ENCODE measurements around the gene SMARCAD1.

GRCh38 chr4:94169803-94170372 lies 37.8 kb upstream of the SMARCAD1 start:
- TF ChIP-seq CTCF (IDR thresholded peaks at IDR 0.05) (no peak), POLR2AphosphoS5 (IDR thresholded peaks at IDR 0.05) (no peak), POLR2A (IDR thresholded peaks at IDR 0.05) (no peak), EP300 (IDR thresholded peaks at IDR 0.05; ENCODE audit: low read depth) (no peak)

All from transverse colon (tissue), 4 donors.